ENCODE results near the gene UBE2D2.

Gene UBE2D2

DNA sequence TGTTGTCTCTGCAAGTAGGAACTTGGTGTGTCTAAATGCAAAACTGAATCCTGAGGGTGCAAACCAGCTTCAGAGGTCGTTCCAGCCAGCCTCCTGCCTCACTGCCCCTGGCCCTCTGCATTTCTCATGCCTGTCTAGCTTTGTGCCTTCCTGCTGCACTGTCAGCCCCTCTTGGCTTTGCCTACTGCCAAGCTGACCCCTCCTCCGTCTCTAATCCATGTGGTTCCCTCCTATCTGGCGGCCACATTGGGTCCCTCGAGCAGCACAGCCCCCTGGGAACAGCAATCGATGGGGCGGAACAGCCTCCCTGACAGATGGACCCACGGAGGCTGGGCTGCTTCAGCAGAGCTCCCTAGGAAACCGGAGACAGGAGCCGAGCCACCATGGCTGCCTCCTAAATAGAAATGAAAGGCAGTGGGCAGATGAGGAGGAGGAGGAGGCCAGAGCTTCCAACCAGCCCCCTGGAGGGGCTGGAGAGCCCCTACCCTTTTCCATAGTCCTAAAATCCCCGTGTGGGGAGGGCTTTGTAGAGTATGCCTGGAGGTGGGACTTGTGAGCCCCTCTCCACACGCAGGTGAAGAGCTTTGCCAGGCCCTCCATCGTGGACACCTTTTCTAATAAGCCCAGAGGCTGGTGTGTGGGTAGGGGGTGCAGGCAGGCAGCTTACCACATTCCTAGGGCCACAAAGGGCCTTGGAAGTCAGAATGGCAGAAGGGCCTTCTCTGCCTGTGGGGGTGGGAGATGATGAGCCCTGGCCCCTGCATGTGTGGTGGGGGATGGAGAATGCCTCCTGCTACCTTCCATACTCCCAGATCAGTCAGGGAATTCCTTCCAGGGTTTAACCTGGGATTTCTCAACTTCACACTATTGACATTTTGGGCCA, 77.8 kb downstream of the UBE2D2 start:
- Histone ChIP-seq H3K4me3 (peak overlapping the region; percentile 64), H4K20me1 (peaks cover 57% of the 10 kb centered on the region), H3K4me2 (peak overlapping the region; percentile 93), H3K9me3 (no peaks in the 10 kb centered on the region), H3K9ac (peak overlapping the region; percentile 77), H3K36me3 (no peaks in the 10 kb centered on the region), H3K27ac (peak overlapping the region; percentile 84), H3K4me1 (peaks cover 97% of the 10 kb centered on the region), H3K27me3 (no peaks in the 10 kb centered on the region)
- no peak for TF ChIP-seq Cebpa-rat (IDR thresholded peaks at IDR 0.05)

DNA sequence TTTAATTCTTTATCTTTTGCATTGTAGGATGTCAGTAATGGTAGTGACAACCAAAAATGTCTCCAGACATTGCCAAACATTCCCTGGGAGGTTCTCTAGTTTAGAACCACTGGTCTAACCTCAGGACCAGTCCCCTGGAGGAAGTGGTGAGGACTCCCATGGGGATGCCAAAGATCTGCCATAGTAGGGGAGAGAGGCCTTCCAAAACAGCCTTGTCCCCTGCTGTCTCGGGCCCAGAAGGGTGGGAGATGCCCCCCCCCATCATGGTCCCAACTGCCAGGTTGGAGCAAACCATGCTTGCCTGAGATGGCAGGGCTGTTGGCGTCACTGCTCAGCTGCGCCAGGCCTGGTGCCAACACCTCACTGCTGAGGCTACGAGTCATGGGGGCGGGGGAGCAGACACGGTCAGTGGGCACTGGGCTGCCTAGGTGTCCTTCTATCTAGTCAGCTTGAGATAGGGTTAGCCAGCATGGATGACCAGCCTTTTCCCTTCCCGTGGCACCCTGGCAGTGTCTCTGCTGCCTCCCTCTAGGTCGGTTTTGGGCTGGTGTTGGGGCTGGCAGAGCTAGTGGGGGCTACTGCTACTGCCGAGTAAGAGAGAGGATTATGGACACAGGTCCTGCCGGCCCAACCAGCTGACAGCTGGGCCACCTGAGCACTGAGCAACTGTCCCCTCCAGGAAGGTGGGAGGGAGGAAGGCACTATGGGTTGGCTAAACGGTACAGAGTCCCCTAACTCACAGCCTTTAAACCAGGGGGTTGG, 78.7 kb downstream of the UBE2D2 start:
- H3K4me3 ChIP-seq = peak overlapping the region; percentile 64; the same call in 1 of the 2 replicates
- no peaks in the 10 kb centered on the region for H3K27me3 ChIP-seq
- no peaks in the 10 kb centered on the region for H3K36me3 ChIP-seq
- peak overlapping the region; percentile 84 for H3K27ac ChIP-seq
- H3K4me2 ChIP-seq = peak overlapping the region; percentile 93
- peak overlapping the region; percentile 23; the same call in 1 of the 2 replicates for H3K9ac ChIP-seq
- H3K4me1 ChIP-seq = peaks cover 98% of the 10 kb centered on the region
- TF ChIP-seq Cebpa-rat (IDR thresholded peaks at IDR 0.05) = no peak
- H4K20me1 ChIP-seq = peaks cover 48% of the 10 kb centered on the region
- no peaks in the 10 kb centered on the region for H3K9me3 ChIP-seq

DNA sequence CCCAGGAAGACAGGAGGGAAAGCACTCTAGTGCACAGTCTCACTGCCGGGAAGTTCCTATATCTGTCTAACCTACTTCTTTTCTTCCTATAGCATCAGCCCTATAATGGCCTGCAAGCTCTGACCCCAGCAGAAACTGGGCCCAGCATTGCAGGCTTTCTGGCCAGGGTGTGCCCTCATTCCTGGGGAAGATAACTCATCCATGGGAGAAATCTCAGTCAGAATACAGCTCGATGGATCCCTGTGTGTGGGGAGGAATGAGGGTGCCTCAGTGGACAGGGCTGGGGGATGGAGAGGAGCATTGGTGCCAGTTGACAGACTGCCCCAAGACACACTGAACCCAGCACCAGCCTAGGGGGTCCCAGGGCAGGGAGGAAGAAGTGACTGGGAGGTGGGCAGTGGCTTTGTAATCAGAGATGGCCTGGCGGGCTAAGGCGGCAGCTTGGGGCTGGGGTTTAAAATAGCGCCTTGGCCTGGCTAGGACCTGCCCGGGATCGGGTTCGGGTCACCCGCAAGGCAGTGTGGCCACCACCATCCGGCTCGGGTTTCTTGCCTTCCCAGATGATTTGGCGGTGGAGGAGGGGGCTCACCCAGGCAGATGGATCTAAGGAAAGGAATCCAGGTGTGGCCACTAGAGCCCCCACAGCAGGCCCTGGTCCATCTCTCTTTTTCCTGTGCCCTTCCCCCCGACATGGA, 79.4 kb downstream of the UBE2D2 start:
- Histone ChIP-seq H3K27ac (peak overlapping the region; percentile 69), H3K4me2 (peak overlapping the region; percentile 93)

GRCh38 chr5:139641116-139642080, 80.3 kb downstream of the UBE2D2 start:
- Histone ChIP-seq H3K27ac (no peak overlapping the region), H3K9ac (no peak overlapping the region), H3K4me2 (peak overlapping the region; percentile 93), H3K36me3 (no peaks in the 10 kb centered on the region), H3K9me3 (no peaks in the 10 kb centered on the region), H3K4me1 (peaks cover 98% of the 10 kb centered on the region), H3K27me3 (no peaks in the 10 kb centered on the region), H3K4me3 (no peak overlapping the region), H4K20me1 (peaks cover 41% of the 10 kb centered on the region)
- TF ChIP-seq Cebpa-rat (IDR thresholded peaks at IDR 0.05) = no peak

More for the DNA sequence above, 79.4 kb downstream of the UBE2D2 start:
- H3K4me3 ChIP-seq = no peak overlapping the region
- H3K9me3 ChIP-seq = no peaks in the 10 kb centered on the region
- no peaks in the 10 kb centered on the region for H3K36me3 ChIP-seq
- H3K4me1 ChIP-seq = peaks cover 98% of the 10 kb centered on the region
- peaks cover 41% of the 10 kb centered on the region for H4K20me1 ChIP-seq
- H3K27me3 ChIP-seq = no peaks in the 10 kb centered on the region
- no peak for TF ChIP-seq Cebpa-rat (IDR thresholded peaks at IDR 0.05)
- H3K9ac ChIP-seq = peak overlapping the region; percentile 23; the same call in 1 of the 2 replicates

- H3K4me1 ChIP-seq = peaks cover 98% of the 10 kb centered on the region
- H3K9me3 ChIP-seq = no peaks in the 10 kb centered on the region
- H3K4me2 ChIP-seq = peak overlapping the region; percentile 93
- peak overlapping the region; percentile 15; the same call in 1 of the 2 replicates for H3K9ac ChIP-seq
- no peak for TF ChIP-seq Cebpa-rat (IDR thresholded peaks at IDR 0.05)
- H3K36me3 ChIP-seq = no peaks in the 10 kb centered on the region
- H3K27me3 ChIP-seq = no peaks in the 10 kb centered on the region
- peaks cover 42% of the 10 kb centered on the region for H4K20me1 ChIP-seq
- H3K27ac ChIP-seq = peak overlapping the region; percentile 66; the same call in 1 of the 2 replicates
- H3K4me3 ChIP-seq = no peak overlapping the region
Observed at GRCh38 chr5:139642213-139642612, 81.1 kb downstream of the UBE2D2 start.

DNA sequence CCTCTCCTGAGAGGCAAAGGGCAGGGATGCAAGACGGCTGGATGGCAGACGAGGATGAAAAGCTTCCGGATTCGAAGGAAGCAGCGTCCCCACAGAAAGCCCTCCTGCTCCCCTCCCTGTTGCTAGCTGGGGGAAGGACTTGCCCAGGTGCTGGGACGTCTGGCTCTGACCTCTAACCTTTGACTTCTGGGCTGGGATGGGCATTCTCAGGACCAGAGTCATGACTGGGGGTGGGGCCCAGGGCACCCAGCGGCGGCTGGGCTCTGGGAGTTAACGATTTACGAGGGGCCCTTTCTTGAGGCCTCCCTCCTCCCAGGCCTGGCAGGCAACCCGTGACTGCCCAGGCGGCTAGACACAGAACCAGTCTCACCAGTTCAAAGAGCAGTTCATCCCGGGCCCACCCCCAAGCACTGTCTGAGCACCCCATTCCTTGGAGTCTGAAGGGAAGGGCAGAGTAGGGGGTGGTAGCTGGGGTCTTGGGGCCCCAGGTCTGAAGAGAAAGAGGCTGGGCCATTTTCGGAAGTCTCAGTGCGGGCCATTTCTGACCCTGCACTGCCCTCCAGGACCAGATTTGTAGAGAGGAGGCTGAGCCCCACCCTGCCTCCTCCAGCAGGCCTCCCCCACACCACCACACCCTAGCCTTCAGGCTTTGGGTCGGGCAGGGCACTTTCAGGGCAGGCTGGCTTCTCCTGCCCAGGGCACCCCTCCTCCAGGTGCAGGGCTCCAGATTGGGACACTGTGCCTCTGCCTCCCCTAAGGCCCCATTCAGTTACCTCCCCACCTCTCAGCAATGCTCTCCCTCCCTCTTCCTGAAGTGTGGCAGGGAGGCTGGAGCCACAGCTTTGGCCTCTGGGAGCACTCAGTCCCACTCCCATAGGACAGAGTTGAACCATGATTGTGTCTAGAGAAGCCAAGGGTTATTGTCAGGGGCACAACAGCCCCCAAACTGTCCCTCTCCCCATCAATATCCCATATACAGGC, 82.0 kb downstream of the UBE2D2 start:
- peak overlapping the region; percentile 66 for H3K27ac ChIP-seq
- peak overlapping the region; percentile 36 for H3K9ac ChIP-seq
- peaks cover 44% of the 10 kb centered on the region for H4K20me1 ChIP-seq
- no peak for TF ChIP-seq Cebpa-rat (IDR thresholded peaks at IDR 0.05)
- no peak overlapping the region for H3K4me3 ChIP-seq
- H3K4me1 ChIP-seq = peaks cover 98% of the 10 kb centered on the region
- H3K27me3 ChIP-seq = no peaks in the 10 kb centered on the region
- no peaks in the 10 kb centered on the region for H3K36me3 ChIP-seq
- H3K9me3 ChIP-seq = no peaks in the 10 kb centered on the region
- peak overlapping the region; percentile 93 for H3K4me2 ChIP-seq

GRCh38 chr5:139644001-139644456, 82.9 kb downstream of the UBE2D2 start:
- peaks cover 36% of the 10 kb centered on the region for H4K20me1 ChIP-seq
- no peaks in the 10 kb centered on the region for H3K27me3 ChIP-seq
- TF ChIP-seq Cebpa-rat (IDR thresholded peaks at IDR 0.05) = no peak
- peaks cover 89% of the 10 kb centered on the region for H3K4me1 ChIP-seq
- peak overlapping the region; percentile 66; the same call in 1 of the 2 replicates for H3K27ac ChIP-seq
- H3K4me2 ChIP-seq = peak overlapping the region; percentile 93
- no peaks in the 10 kb centered on the region for H3K9me3 ChIP-seq
- no peak overlapping the region for H3K4me3 ChIP-seq
- no peaks in the 10 kb centered on the region for H3K36me3 ChIP-seq
- no peak overlapping the region for H3K9ac ChIP-seq
